ENCODE data around the gene FPR3. TPM values are rescaled to one million over a fixed set of nuclear protein-coding genes. Genes with fewer than 3 reads are reported as not detected.

Gene FPR3
- total and polyA plus RNA-seq, 5 donors from 2014 or later: not detected

- Mint-ChIP-seq H3K27me3 (no peaks in the 10 kb centered on the region), H3K4me1 (no peaks in the 10 kb centered on the region), H3K36me3 (no peaks in the 10 kb centered on the region), H3K4me3 (no peak overlapping the region), H3K9me3 (peaks cover 0 to 39% (median 14%) of the 10 kb centered on the region in 7 donors), H3K27ac (no peak overlapping the region)
- no peak overlapping the region for H3K4me3 ChIP-seq (ENCODE audit: low read depth, low read length)
- H3K27ac ChIP-seq (ENCODE audit: insufficient read depth, low read length, poor library complexity, severe bottlenecking): no peak overlapping the region
- H3K36me3 ChIP-seq (ENCODE audit: control insufficient read depth, insufficient read depth, low read length): no peaks in the 10 kb centered on the region
- ATAC-seq (ENCODE audit: low read depth in 2 of 2): no peak
- DNase-seq: no peak
- H3K4me1 ChIP-seq (ENCODE audit: control insufficient read depth, insufficient read depth, low read length, poor library complexity, severe bottlenecking): no peaks in the 10 kb centered on the region
- H3K27me3 ChIP-seq (ENCODE audit: control insufficient read depth, insufficient read depth, low read length): no peaks in the 10 kb centered on the region
- peaks cover 3 to 30% of the 10 kb centered on the region in 2 experiments for H3K9me3 ChIP-seq (ENCODE audit: control insufficient read depth in 2 of 2, low read length in 2 of 2)
Measured at GRCh38 chr19:51809787-51810186, 14.8 kb downstream of the FPR3 start.

DNA sequence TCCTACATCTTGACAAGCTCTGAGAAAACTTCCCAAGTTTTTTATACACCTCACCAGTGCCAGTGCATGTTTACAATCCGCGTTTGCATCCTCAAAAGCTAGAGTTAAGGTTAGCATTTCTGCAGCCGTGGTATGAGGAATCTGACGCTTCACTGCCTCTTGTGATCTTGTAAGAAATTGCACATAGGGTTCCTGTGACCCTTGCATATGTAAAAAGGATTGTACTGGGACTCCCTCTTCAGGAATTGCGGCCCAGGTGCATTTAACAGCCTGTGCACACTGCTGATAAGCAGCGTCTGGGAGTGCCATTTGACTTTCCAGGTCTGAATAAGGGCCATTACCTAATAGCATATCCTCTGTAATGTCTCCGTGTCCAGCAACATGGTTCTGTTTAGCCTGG is 15.3 kb downstream of the FPR3 start:
- H3K27me3 ChIP-seq (ENCODE audit: control insufficient read depth, insufficient read depth, low read length): no peaks in the 10 kb centered on the region
- H3K27ac ChIP-seq (ENCODE audit: insufficient read depth, low read length, poor library complexity, severe bottlenecking): no peak overlapping the region
- H3K9me3 Mint-ChIP-seq: peaks cover 0 to 37% (median 14%) of the 10 kb centered on the region in 7 donors
- H3K4me1 ChIP-seq (ENCODE audit: control insufficient read depth, insufficient read depth, low read length, poor library complexity, severe bottlenecking): no peaks in the 10 kb centered on the region
- H3K36me3 ChIP-seq (ENCODE audit: control insufficient read depth, insufficient read depth, low read length): no peaks in the 10 kb centered on the region
- H3K9me3 ChIP-seq (ENCODE audit: control insufficient read depth in 2 of 2, low read length in 2 of 2): peaks cover 3 to 30% of the 10 kb centered on the region in 2 experiments
- no peak overlapping the region for H3K4me3 ChIP-seq (ENCODE audit: low read depth, low read length)
- no peaks in the 10 kb centered on the region for H3K36me3 Mint-ChIP-seq
- H3K4me1 Mint-ChIP-seq: no peaks in the 10 kb centered on the region
- DNase-seq (no peak), ATAC-seq (ENCODE audit: low read depth in 2 of 2) (no peak)
- no peak overlapping the region for H3K27ac Mint-ChIP-seq
- H3K27me3 Mint-ChIP-seq: no peaks in the 10 kb centered on the region
- no peak overlapping the region for H3K4me3 Mint-ChIP-seq

GRCh38 chr19:51811344-51811743 is 16.4 kb downstream of the FPR3 start:
- Mint-ChIP-seq H3K4me3 (no peak overlapping the region), H3K27ac (no peak overlapping the region), H3K4me1 (no peaks in the 10 kb centered on the region), H3K36me3 (no peaks in the 10 kb centered on the region), H3K9me3 (peaks cover 0 to 39% (median 16%) of the 10 kb centered on the region in 7 donors), H3K27me3 (no peaks in the 10 kb centered on the region)
- no peak for ATAC-seq (ENCODE audit: low read depth in 2 of 2)
- peaks cover 3 to 30% of the 10 kb centered on the region in 2 experiments for H3K9me3 ChIP-seq (ENCODE audit: control insufficient read depth in 2 of 2, low read length in 2 of 2)
- no peaks in the 10 kb centered on the region for H3K4me1 ChIP-seq (ENCODE audit: control insufficient read depth, insufficient read depth, low read length, poor library complexity, severe bottlenecking)
- H3K27me3 ChIP-seq (ENCODE audit: control insufficient read depth, insufficient read depth, low read length): no peaks in the 10 kb centered on the region
- no peak overlapping the region for H3K4me3 ChIP-seq (ENCODE audit: low read depth, low read length)
- DNase-seq: no peak
- no peaks in the 10 kb centered on the region for H3K36me3 ChIP-seq (ENCODE audit: control insufficient read depth, insufficient read depth, low read length)
- H3K27ac ChIP-seq (ENCODE audit: insufficient read depth, low read length, poor library complexity, severe bottlenecking): no peak overlapping the region

DNA sequence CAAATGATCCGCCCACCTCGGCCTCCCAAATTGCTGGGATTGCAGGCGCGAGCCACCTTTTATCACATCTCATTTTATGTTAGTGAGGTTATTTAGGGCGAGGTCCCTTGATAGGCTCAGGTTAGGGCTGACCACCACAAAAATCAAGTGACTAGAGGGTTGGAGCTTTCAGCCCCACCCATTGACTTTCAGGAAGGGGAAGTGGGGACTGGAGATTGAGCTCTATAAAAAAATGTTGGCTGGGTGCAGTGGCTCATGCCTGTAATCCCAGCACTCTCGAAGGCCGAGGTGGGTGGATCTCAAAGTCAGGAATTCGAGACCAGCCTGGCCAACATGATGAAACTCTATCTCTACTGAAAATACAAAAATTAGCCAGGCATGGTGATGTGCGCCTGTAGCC is 20.1 kb downstream of the FPR3 start:
- no peak overlapping the region for H3K4me3 ChIP-seq (ENCODE audit: low read depth, low read length)
- no peak for ATAC-seq (ENCODE audit: low read depth in 2 of 2)
- Mint-ChIP-seq H3K9me3 (peaks cover 0 to 45% (median 14%) of the 10 kb centered on the region in 7 donors), H3K36me3 (no peaks in the 10 kb centered on the region), H3K27ac (no peak overlapping the region), H3K4me1 (no peaks in the 10 kb centered on the region), H3K4me3 (no peak overlapping the region), H3K27me3 (no peaks in the 10 kb centered on the region)
- no peak overlapping the region for H3K27ac ChIP-seq (ENCODE audit: insufficient read depth, low read length, poor library complexity, severe bottlenecking)
- no peaks in the 10 kb centered on the region for H3K27me3 ChIP-seq (ENCODE audit: control insufficient read depth, insufficient read depth, low read length)
- H3K36me3 ChIP-seq (ENCODE audit: control insufficient read depth, insufficient read depth, low read length): no peaks in the 10 kb centered on the region
- H3K9me3 ChIP-seq (ENCODE audit: control insufficient read depth in 2 of 2, low read length in 2 of 2): peaks cover 11 to 35% of the 10 kb centered on the region in 2 experiments
- no peaks in the 10 kb centered on the region for H3K4me1 ChIP-seq (ENCODE audit: control insufficient read depth, insufficient read depth, low read length, poor library complexity, severe bottlenecking)
- DNase-seq: no peak

GRCh38 chr19:51816711-51817110 is 21.8 kb downstream of the FPR3 start:
- Mint-ChIP-seq H3K27me3 (peaks cover 2% of the 10 kb centered on the region), H3K4me1 (no peaks in the 10 kb centered on the region), H3K27ac (no peak overlapping the region), H3K9me3 (peaks cover 4 to 45% (median 17%) of the 10 kb centered on the region in 7 donors), H3K36me3 (no peaks in the 10 kb centered on the region), H3K4me3 (no peak overlapping the region)
- H3K4me1 ChIP-seq (ENCODE audit: control insufficient read depth, insufficient read depth, low read length, poor library complexity, severe bottlenecking): no peaks in the 10 kb centered on the region
- ATAC-seq (ENCODE audit: low read depth in 2 of 2) (no peak), DNase-seq (no peak)
- no peaks in the 10 kb centered on the region for H3K36me3 ChIP-seq (ENCODE audit: control insufficient read depth, insufficient read depth, low read length)
- no peak overlapping the region for H3K4me3 ChIP-seq (ENCODE audit: low read depth, low read length)
- no peaks in the 10 kb centered on the region for H3K27me3 ChIP-seq (ENCODE audit: control insufficient read depth, insufficient read depth, low read length)
- no peak overlapping the region for H3K27ac ChIP-seq (ENCODE audit: insufficient read depth, low read length, poor library complexity, severe bottlenecking)
- peaks cover 13 to 22% of the 10 kb centered on the region in 2 experiments for H3K9me3 ChIP-seq (ENCODE audit: control insufficient read depth in 2 of 2, low read length in 2 of 2)

GRCh38 chr19:51820011-51820410 is 25.1 kb downstream of the FPR3 start:
- H3K4me3 ChIP-seq (ENCODE audit: low read depth, low read length): no peak overlapping the region
- H3K4me3 Mint-ChIP-seq: no peak overlapping the region
- H3K27me3 ChIP-seq (ENCODE audit: control insufficient read depth, insufficient read depth, low read length): no peaks in the 10 kb centered on the region
- no peak for DNase-seq
- H3K4me1 Mint-ChIP-seq: no peaks in the 10 kb centered on the region
- peaks cover 10 to 26% of the 10 kb centered on the region in 2 experiments for H3K9me3 ChIP-seq (ENCODE audit: control insufficient read depth in 2 of 2, low read length in 2 of 2)
- H3K36me3 Mint-ChIP-seq: peaks cover 9% of the 10 kb centered on the region
- H3K4me1 ChIP-seq (ENCODE audit: control insufficient read depth, insufficient read depth, low read length, poor library complexity, severe bottlenecking): no peaks in the 10 kb centered on the region
- H3K36me3 ChIP-seq (ENCODE audit: control insufficient read depth, insufficient read depth, low read length): no peaks in the 10 kb centered on the region
- H3K27ac Mint-ChIP-seq: no peak overlapping the region
- ATAC-seq (ENCODE audit: low read depth in 2 of 2): no peak
- H3K27ac ChIP-seq (ENCODE audit: insufficient read depth, low read length, poor library complexity, severe bottlenecking): no peak overlapping the region
- peaks cover 10 to 66% (median 19%) of the 10 kb centered on the region in 7 donors for H3K9me3 Mint-ChIP-seq
- peaks cover 4% of the 10 kb centered on the region for H3K27me3 Mint-ChIP-seq

DNA sequence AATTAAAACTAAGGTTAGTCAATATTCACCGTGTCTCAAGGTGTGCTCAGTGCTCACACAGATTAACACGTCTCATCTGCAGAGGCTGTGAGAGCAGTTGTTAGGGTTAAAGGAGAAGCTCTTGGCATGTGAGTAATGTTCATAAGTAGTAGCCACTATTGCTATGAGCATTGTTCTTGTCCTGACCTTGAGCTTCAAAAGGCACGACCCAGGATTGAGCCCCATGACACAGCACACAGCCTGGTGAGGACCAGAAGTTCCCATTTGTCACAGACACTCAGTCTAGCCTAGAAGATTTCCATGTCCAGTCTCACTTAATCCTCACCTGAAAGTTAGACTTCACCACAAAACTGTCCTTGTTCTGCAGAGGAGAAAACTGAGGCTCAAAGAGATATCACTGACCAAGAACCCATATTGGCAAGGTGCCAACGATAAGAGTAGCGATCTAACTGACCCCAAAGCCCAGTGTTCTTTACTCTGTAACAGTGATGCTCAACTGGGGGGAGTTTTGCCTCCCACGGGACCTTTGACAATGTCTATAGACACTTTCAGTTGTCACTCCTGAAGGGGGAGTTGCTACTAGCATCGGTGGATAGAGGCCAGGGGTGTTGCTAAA is 26.0 kb downstream of the FPR3 start:
- Histone ChIP-seq H3K9me3 (ENCODE audit: control insufficient read depth in 2 of 2, low read length in 2 of 2) (peaks cover 13 to 29% of the 10 kb centered on the region in 2 experiments), H3K27ac (ENCODE audit: insufficient read depth, low read length, poor library complexity, severe bottlenecking) (no peak overlapping the region), H3K36me3 (ENCODE audit: control insufficient read depth, insufficient read depth, low read length) (no peaks in the 10 kb centered on the region), H3K4me3 (ENCODE audit: low read depth, low read length) (no peak overlapping the region), H3K4me1 (ENCODE audit: control insufficient read depth, insufficient read depth, low read length, poor library complexity, severe bottlenecking) (no peaks in the 10 kb centered on the region), H3K27me3 (ENCODE audit: control insufficient read depth, insufficient read depth, low read length) (no peaks in the 10 kb centered on the region)
- Mint-ChIP-seq H3K27ac (no peak overlapping the region), H3K36me3 (peaks cover 9% of the 10 kb centered on the region), H3K27me3 (peaks cover 4% of the 10 kb centered on the region), H3K4me1 (no peaks in the 10 kb centered on the region), H3K4me3 (no peak overlapping the region), H3K9me3 (peaks cover 10 to 74% (median 19%) of the 10 kb centered on the region in 7 donors)
- ATAC-seq (ENCODE audit: low read depth in 2 of 2) (no peak), DNase-seq (no peak)

- no peaks in the 10 kb centered on the region for H3K4me1 Mint-ChIP-seq
- peaks cover 4% of the 10 kb centered on the region for H3K27me3 Mint-ChIP-seq
- no peaks in the 10 kb centered on the region for H3K27me3 ChIP-seq (ENCODE audit: control insufficient read depth, insufficient read depth, low read length)
- ATAC-seq (ENCODE audit: low read depth in 2 of 2) (no peak), DNase-seq (no peak)
- no peak overlapping the region for H3K27ac Mint-ChIP-seq
- no peak overlapping the region for H3K4me3 Mint-ChIP-seq
- H3K9me3 Mint-ChIP-seq: peaks cover 10 to 75% (median 17%) of the 10 kb centered on the region in 7 donors
- peaks cover 9% of the 10 kb centered on the region for H3K36me3 Mint-ChIP-seq
- H3K27ac ChIP-seq (ENCODE audit: insufficient read depth, low read length, poor library complexity, severe bottlenecking): no peak overlapping the region
- peaks cover 17 to 33% of the 10 kb centered on the region in 2 experiments for H3K9me3 ChIP-seq (ENCODE audit: control insufficient read depth in 2 of 2, low read length in 2 of 2)
- H3K36me3 ChIP-seq (ENCODE audit: control insufficient read depth, insufficient read depth, low read length): no peaks in the 10 kb centered on the region
- no peaks in the 10 kb centered on the region for H3K4me1 ChIP-seq (ENCODE audit: control insufficient read depth, insufficient read depth, low read length, poor library complexity, severe bottlenecking)
- no peak overlapping the region for H3K4me3 ChIP-seq (ENCODE audit: low read depth, low read length)
Measured at GRCh38 chr19:51821456-51821855, 26.5 kb downstream of the FPR3 start.

Measured in CD4-positive, CD25-positive, alpha-beta regulatory T cell (primary cell).